HepG2 (cell line): ENCODE data around the gene TRIM7. TPM values are rescaled to one million over a fixed set of nuclear protein-coding genes. Genes with fewer than 3 reads are reported as not detected.

Source experiments
- ATF5 ChIP-seq: sonication (generic); formaldehyde crosslinking; IDR thresholded peaks from 2 replicates; pipeline ENCODE4 v1.4.0; 2020; ENCODE audit warnings: mild to moderate bottlenecking, low read depth, missing genetic modification reagents
- HES4 ChIP-seq: sonication (generic); formaldehyde crosslinking; IDR thresholded peaks from 2 replicates; pipeline ENCODE4 v1.9.0; 2021; ENCODE audit warnings: mild to moderate bottlenecking, missing genetic modification reagents, borderline replicate concordance
- MXI1 ChIP-seq: IDR thresholded peaks from 3 replicates; pipeline ENCODE4 v1.6.1; 2012; ENCODE audit warnings: low read depth, low read length, inconsistent platforms, borderline replicate concordance
- ZFP41 ChIP-seq: sonication (generic); formaldehyde crosslinking; IDR thresholded peaks from 2 replicates; pipeline ENCODE4 v1.4.0; 2020; ENCODE audit warnings: mild to moderate bottlenecking, missing genetic modification reagents, borderline replicate concordance
- ZMAT5 ChIP-seq: sonication (generic); formaldehyde crosslinking; IDR thresholded peaks from 2 replicates; pipeline ENCODE4 v1.5.0; 2020; ENCODE audit warnings: mild to moderate bottlenecking, low read depth, missing genetic modification reagents, borderline replicate concordance
- ZNF280D ChIP-seq: sonication (generic); formaldehyde crosslinking; IDR thresholded peaks from 2 replicates; pipeline ENCODE4 v1.5.1; 2020; ENCODE audit warnings: mild to moderate bottlenecking, missing genetic modification reagents
- ZNF816 ChIP-seq: sonication (generic); formaldehyde crosslinking; IDR thresholded peaks from 2 replicates; pipeline ENCODE4 v1.8.0; 2022; ENCODE audit warnings: missing genetic modification reagents, mild to moderate bottlenecking, borderline replicate concordance
- polyA plus RNA-seq, 8 experiments: library from polyadenylated mRNA; depleted of rRNA in 3 of 8; stranded (reverse) in 7 of 8; unstranded in 1 of 8; fragments of >200 nt; fragmentation: Illumina TruSeq in 4 of 8; extraction: Trizol in 4 of 8; gene quantifications; 2 replicates each; pipeline versions ENCODE4 v1.2.1 to v1.2.3, GENCODE V29; 2011 to 2016; ENCODE audit warnings: low read depth in 4 of 8, missing spikeins in 1 of 8, mixed read lengths in 1 of 8; ENCODE audit not compliant: insufficient read depth in 1 of 8
- total RNA-seq, 5 experiments: library from RNA; depleted of rRNA; stranded (reverse); fragments of >200 nt; fragmentation: Illumina TruSeq; extraction: Trizol; gene quantifications; 2 replicates each; pipeline ENCODE4 v1.2.3, GENCODE V29; 2016; ENCODE audit warnings: low read depth in 1 of 5
- TF ChIP-seq, protein P1 (sequence below), 2 experiments: fragments of 450-650 bp in 1 of 2; sonication (generic) in 1 of 2; formaldehyde crosslinking in 1 of 2; IDR thresholded peaks; 2 replicates each; pipeline versions ENCODE4 v1.6.1 to v1.8.0; 2016 to 2022; ENCODE audit warnings: antibody characterized with exemption in 1 of 2, mild to moderate bottlenecking in 1 of 2, missing genetic modification reagents in 1 of 2
- TF ChIP-seq, protein P2 (sequence below): sonication (generic); formaldehyde crosslinking; IDR thresholded peaks from 2 replicates; pipeline ENCODE4 v1.4.0; 2020; ENCODE audit warnings: missing genetic modification reagents

The TRIM7 gene
- total and polyA plus RNA-seq, 2 of the 13 experiments (the other 11 are each of a cell fraction or from before 2014, with no cell fraction given): 0.13 TPM; not detected in 1

DNA sequence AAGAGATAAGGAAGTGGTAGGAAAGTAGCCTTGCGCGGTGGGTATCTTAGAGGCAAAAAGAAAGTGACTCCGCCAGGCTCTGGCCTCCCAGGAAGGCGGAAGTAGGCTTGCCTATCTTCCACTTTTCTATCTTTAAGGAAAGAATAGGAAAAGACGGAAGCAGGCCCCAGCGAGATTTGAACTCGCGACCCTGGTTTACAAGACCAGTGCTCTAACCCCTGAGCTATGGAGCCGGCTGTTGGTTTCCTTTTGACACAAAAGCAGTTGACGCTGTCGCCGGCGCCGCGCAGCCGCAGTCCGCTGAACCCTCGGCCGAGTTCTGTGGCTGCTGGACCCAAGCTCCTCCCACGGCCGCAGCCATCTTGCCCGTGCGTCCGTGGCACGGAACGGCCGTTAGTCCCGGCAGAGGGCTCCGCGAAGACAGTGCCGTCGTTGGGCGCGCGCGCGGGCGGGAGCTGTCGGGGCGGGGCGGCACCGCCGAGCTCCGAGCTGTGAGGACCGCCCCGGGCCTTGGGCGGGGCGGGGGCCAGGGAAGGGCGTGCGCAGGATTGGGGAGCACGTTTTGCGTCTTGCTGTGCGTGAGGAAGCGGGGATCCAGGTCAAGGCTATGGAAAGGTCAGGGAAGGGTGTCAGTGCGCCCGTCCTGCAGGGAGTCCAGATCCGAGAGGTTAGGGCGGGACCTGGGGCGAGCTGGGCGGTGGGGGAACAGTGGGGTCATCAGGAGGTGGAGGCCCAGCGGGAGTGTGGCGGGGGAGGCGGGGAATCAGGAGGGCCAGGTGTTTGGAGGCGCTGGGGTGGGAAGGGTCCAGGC lies 13.3 kb downstream of the TRIM7 start (continued):
- TF ChIP-seq ZNF280D (CRISPR knock-in tag) (no peak; the same call in 1 of the 2 replicates), ZMAT5 (CRISPR knock-in tag) (no peak), HES4 (peak; percentile 66), ZFP41 (CRISPR knock-in tag) (no peak), ZNF816 (CRISPR knock-in tag) (no peak), ATF5 (peak; percentile 39), MXI1 (no peak; the same call in 2 of the 3 replicates)
- TF ChIP-seq, protein P1, sequence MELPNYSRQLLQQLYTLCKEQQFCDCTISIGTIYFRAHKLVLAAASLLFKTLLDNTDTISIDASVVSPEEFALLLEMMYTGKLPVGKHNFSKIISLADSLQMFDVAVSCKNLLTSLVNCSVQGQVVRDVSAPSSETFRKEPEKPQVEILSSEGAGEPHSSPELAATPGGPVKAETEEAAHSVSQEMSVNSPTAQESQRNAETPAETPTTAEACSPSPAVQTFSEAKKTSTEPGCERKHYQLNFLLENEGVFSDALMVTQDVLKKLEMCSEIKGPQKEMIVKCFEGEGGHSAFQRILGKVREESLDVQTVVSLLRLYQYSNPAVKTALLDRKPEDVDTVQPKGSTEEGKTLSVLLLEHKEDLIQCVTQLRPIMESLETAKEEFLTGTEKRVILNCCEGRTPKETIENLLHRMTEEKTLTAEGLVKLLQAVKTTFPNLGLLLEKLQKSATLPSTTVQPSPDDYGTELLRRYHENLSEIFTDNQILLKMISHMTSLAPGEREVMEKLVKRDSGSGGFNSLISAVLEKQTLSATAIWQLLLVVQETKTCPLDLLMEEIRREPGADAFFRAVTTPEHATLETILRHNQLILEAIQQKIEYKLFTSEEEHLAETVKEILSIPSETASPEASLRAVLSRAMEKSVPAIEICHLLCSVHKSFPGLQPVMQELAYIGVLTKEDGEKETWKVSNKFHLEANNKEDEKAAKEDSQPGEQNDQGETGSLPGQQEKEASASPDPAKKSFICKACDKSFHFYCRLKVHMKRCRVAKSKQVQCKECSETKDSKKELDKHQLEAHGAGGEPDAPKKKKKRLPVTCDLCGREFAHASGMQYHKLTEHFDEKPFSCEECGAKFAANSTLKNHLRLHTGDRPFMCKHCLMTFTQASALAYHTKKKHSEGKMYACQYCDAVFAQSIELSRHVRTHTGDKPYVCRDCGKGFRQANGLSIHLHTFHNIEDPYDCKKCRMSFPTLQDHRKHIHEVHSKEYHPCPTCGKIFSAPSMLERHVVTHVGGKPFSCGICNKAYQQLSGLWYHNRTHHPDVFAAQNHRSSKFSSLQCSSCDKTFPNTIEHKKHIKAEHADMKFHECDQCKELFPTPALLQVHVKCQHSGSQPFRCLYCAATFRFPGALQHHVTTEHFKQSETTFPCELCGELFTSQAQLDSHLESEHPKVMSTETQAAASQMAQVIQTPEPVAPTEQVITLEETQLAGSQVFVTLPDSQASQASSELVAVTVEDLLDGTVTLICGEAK (IDR thresholded peaks at IDR 0.05): no peak
- TF ChIP-seq, protein P1 (CRISPR knock-in tag; IDR thresholded peaks at IDR 0.05): no peak
- TF ChIP-seq, protein P2, sequence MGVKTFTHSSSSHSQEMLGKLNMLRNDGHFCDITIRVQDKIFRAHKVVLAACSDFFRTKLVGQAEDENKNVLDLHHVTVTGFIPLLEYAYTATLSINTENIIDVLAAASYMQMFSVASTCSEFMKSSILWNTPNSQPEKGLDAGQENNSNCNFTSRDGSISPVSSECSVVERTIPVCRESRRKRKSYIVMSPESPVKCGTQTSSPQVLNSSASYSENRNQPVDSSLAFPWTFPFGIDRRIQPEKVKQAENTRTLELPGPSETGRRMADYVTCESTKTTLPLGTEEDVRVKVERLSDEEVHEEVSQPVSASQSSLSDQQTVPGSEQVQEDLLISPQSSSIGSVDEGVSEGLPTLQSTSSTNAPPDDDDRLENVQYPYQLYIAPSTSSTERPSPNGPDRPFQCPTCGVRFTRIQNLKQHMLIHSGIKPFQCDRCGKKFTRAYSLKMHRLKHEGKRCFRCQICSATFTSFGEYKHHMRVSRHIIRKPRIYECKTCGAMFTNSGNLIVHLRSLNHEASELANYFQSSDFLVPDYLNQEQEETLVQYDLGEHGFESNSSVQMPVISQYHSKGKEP (CRISPR knock-in tag): no peak
